CD14-positive monocyte (primary cell): ENCODE results near the gene RCAN2. TPM values are rescaled to one million over a fixed set of nuclear protein-coding genes. Genes with fewer than 3 reads are reported as not detected.

ENCODE experiments used
- DNase-seq, 3 donors: peaks; one replicate each; pipeline ENCODE4 v3.0.0-alpha.2; 2011 to 2022
- H2AFZ ChIP-seq: 2 replicates; pipeline ENCODE4 v1.6.0; 2012; ENCODE audit warnings: mild to moderate bottlenecking, low read depth, low read length, inconsistent platforms; ENCODE audit not compliant: insufficient read depth, poor library complexity, severe bottlenecking
- H3K27ac ChIP-seq, 2 donors: 1 replicate in 1 of 2; 2 replicates in 1 of 2; pipeline ENCODE4 v1.5.1; 2012 to 2013; ENCODE audit warnings: low read length in 2 of 2, control low read depth in 1 of 2, inconsistent platforms in 1 of 2, low read depth in 1 of 2, mild to moderate bottlenecking in 1 of 2
- H3K27me3 ChIP-seq, 2 donors: one replicate each; pipeline versions ENCODE4 v1.6.0 to v1.6.1; 2011 to 2013; ENCODE audit warnings: low read length in 2 of 2; ENCODE audit not compliant: control insufficient read depth in 2 of 2, insufficient read depth in 2 of 2
- H3K36me3 ChIP-seq, 2 donors: replicated peaks in 1 of 2; 1 replicate in 1 of 2; 2 replicates in 1 of 2; pipeline versions ENCODE4 v1.5.1 to v1.6.1; 2012 to 2013; ENCODE audit warnings: low read length in 2 of 2, control low read depth in 1 of 2, inconsistent platforms in 1 of 2, mild to moderate bottlenecking in 1 of 2; ENCODE audit not compliant: insufficient read depth in 2 of 2, control insufficient read depth in 1 of 2
- H3K4me1 ChIP-seq, 2 donors: 1 replicate in 1 of 2; 2 replicates in 1 of 2; pipeline versions ENCODE4 v1.5.1 to v1.6.1; 2012 to 2013; ENCODE audit warnings: low read length in 2 of 2, control low read depth in 1 of 2, inconsistent platforms in 1 of 2, mild to moderate bottlenecking in 1 of 2, moderate library complexity in 1 of 2; ENCODE audit not compliant: insufficient read depth in 2 of 2, control insufficient read depth in 1 of 2
- H3K4me2 ChIP-seq: replicated peaks from 2 replicates; pipeline ENCODE3; 2012; ENCODE audit warnings: low read length, moderate library complexity, mild to moderate bottlenecking; ENCODE audit not compliant: poor library complexity, severe bottlenecking; ENCODE audit errors: extremely low read depth
- H3K4me3 ChIP-seq, 3 experiments: fragments of 200-600 bp in 1 of 3; sonication (generic) in 1 of 3; replicated peaks in 1 of 3; 1 replicate in 2 of 3; 2 replicates in 1 of 3; pipeline ENCODE4 v1.5.1; 2011 to 2013; ENCODE audit warnings: low read length in 3 of 3, mild to moderate bottlenecking in 3 of 3, control low read depth in 2 of 3, low read depth in 2 of 3, inconsistent platforms in 1 of 3, moderate library complexity in 1 of 3
- H3K79me2 ChIP-seq: 2 replicates; pipeline ENCODE4 v1.6.0; 2012; ENCODE audit warnings: mild to moderate bottlenecking, control low read depth, inconsistent platforms, low read length, moderate library complexity; ENCODE audit not compliant: insufficient read depth
- H3K9ac ChIP-seq: 2 replicates; pipeline ENCODE4 v1.6.0; 2017; ENCODE audit warnings: low read length, mild to moderate bottlenecking; ENCODE audit not compliant: insufficient read depth, poor library complexity, severe bottlenecking
- H3K9me3 ChIP-seq, 2 donors: replicated peaks in 1 of 2; 1 replicate in 1 of 2; 2 replicates in 1 of 2; pipeline versions ENCODE4 v1.5.1 to v1.6.1; 2012 to 2013; ENCODE audit warnings: low read length in 2 of 2, control low read depth in 1 of 2; ENCODE audit not compliant: control insufficient read depth in 1 of 2, insufficient read depth in 1 of 2
- H4K20me1 ChIP-seq: 2 replicates; pipeline ENCODE4 v1.6.0; 2012; ENCODE audit warnings: mild to moderate bottlenecking, low read length, control low read depth, moderate library complexity; ENCODE audit not compliant: insufficient read depth
- H3K27ac Mint-ChIP-seq, 7 donors: one replicate each; pipeline ENCODE4 v1.8.0; 2020; ENCODE audit warnings: mild to moderate bottlenecking in 7 of 7, mixed read lengths in 7 of 7, moderate library complexity in 6 of 7, inconsistent platforms in 2 of 7
- H3K27me3 Mint-ChIP-seq, 3 donors: one replicate each; pipeline ENCODE4 v1.8.0; 2021 to 2022; ENCODE audit warnings: low read depth in 3 of 3, mild to moderate bottlenecking in 3 of 3, mixed read lengths in 3 of 3, moderate library complexity in 3 of 3, inconsistent platforms in 1 of 3
- H3K36me3 Mint-ChIP-seq, 2 donors: one replicate each; pipeline ENCODE4 v1.8.0; 2020; ENCODE audit warnings: mixed read lengths in 2 of 2, inconsistent platforms in 1 of 2, mild to moderate bottlenecking in 1 of 2
- H3K4me1 Mint-ChIP-seq: one replicate; pipeline ENCODE4 v1.8.0; 2020; ENCODE audit warnings: mild to moderate bottlenecking, mixed read lengths
- H3K4me3 Mint-ChIP-seq, 2 donors: one replicate each; pipeline ENCODE4 v1.8.0; 2020; ENCODE audit warnings: mild to moderate bottlenecking in 2 of 2, mixed read lengths in 2 of 2, moderate library complexity in 1 of 2
- H3K9me3 Mint-ChIP-seq, 7 donors: one replicate each; pipeline ENCODE4 v1.8.0; 2020 to 2022; ENCODE audit warnings: mixed read lengths in 7 of 7, mild to moderate bottlenecking in 6 of 7, moderate library complexity in 6 of 7, inconsistent platforms in 2 of 7
- WGBS: methylation state at CpG from one replicate; pipeline ENCODE4 v1.1.5; 2013; ENCODE audit warnings: missing lambda C conversion rate; ENCODE audit not compliant: insufficient coverage; 5-methylcytosine and 5-hydroxymethylcytosine counted together
- intact Hi-C, 2 donors: fragments of 100-400 bp; cut with micrococcal nuclease; formaldehyde crosslinking; loops; one replicate each; pipeline versions ENCODE4 v1.15.0 to v1.15.1; 2023
- polyA plus RNA-seq, 3 donors: library from polyadenylated mRNA; depleted of rRNA in 1 of 3; unstranded in 2 of 3; stranded (reverse) in 1 of 3; fragments of 300-500 nt in 2 of 3; fragments of >200 nt in 1 of 3; fragmentation: Illumina TruSeq in 2 of 3; gene quantifications; 1 replicate in 2 of 3; 2 replicates in 1 of 3; pipeline ENCODE4 v1.2.3, GENCODE V29; 2012 to 2021
- TF ChIP-seq, protein P1 (sequence below): fragments of 200-600 bp; IDR thresholded peaks from one replicate; pipeline ENCODE4 v1.8.0; 2022; ENCODE audit warnings: antibody characterized with exemption, mild to moderate bottlenecking

RCAN2 gene
- polyA plus RNA-seq, 3 donors: not detected

DNA sequence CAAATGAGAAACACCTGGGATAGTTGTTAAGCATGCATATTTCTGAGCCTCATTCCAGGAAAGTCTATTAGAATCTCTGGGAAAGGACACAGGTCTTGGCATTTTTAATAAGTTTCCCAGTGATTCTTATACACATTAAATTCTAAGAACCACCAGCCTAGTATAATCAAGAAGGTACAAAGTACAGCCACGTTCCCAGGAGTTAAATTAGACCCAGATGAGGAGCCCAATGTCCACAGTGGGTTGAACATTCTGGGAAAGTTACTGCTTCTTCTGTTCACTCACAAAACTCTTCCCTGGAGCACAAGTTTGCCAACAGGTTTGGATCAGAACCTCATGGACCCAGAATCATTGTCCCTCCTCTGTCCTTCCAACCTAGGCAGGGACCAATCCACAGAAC, 90.4 kb downstream of the RCAN2 start:
- H4K20me1 ChIP-seq: no peaks in the 10 kb centered on the region
- H3K4me1 ChIP-seq: no peaks in the 10 kb centered on the region
- no peak for DNase-seq
- 100% methylated on average over 1 of the region's 1 CpG for WGBS
- TF ChIP-seq, protein P1, sequence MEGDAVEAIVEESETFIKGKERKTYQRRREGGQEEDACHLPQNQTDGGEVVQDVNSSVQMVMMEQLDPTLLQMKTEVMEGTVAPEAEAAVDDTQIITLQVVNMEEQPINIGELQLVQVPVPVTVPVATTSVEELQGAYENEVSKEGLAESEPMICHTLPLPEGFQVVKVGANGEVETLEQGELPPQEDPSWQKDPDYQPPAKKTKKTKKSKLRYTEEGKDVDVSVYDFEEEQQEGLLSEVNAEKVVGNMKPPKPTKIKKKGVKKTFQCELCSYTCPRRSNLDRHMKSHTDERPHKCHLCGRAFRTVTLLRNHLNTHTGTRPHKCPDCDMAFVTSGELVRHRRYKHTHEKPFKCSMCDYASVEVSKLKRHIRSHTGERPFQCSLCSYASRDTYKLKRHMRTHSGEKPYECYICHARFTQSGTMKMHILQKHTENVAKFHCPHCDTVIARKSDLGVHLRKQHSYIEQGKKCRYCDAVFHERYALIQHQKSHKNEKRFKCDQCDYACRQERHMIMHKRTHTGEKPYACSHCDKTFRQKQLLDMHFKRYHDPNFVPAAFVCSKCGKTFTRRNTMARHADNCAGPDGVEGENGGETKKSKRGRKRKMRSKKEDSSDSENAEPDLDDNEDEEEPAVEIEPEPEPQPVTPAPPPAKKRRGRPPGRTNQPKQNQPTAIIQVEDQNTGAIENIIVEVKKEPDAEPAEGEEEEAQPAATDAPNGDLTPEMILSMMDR: no peak
- H3K9me3 Mint-ChIP-seq: peaks cover 0 to 3% (median 0%) of the 10 kb centered on the region in 7 donors
- no peaks in the 10 kb centered on the region for H3K9me3 ChIP-seq
- no peaks in the 10 kb centered on the region for H3K36me3 Mint-ChIP-seq
- no peak overlapping the region for H3K27ac ChIP-seq
- H3K79me2 ChIP-seq: no peaks in the 10 kb centered on the region
- no peak overlapping the region for H3K4me3 Mint-ChIP-seq
- H3K27ac Mint-ChIP-seq: no peak overlapping the region
- H3K36me3 ChIP-seq: no peaks in the 10 kb centered on the region
- no peaks in the 10 kb centered on the region for H3K27me3 ChIP-seq
- no peak overlapping the region for H3K4me3 ChIP-seq
- no peak overlapping the region for H3K9ac ChIP-seq
- intact Hi-C loops: no loop called here
- H3K4me2 ChIP-seq: no peak overlapping the region
- no peaks in the 10 kb centered on the region for H3K4me1 Mint-ChIP-seq
- H3K27me3 Mint-ChIP-seq: peaks cover 0 to 4% (median 0%) of the 10 kb centered on the region in 3 donors
- H2AFZ ChIP-seq: no peak overlapping the region

DNA sequence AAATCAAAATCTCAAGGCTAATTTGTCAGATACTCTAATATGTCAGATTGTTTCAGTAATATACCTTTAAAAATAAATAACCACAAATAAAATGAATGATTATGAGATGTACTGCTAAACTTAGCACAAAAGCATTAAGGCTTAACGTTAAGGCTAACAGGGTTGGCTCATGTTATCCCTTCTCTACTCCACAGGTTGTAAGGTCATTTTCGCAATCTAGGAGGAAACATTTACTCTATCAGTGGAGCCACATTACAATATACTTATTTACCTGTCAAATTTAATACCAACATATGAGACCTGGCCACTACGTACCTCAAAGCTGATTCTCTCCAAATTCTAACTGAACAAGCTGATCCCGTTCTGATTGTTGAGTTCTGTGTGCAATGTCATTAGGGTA, 95.7 kb downstream of the RCAN2 start:
- Histone ChIP-seq H2AFZ (no peak overlapping the region), H3K27ac (no peak overlapping the region), H3K4me2 (no peak overlapping the region), H3K4me3 (no peak overlapping the region), H3K4me1 (no peaks in the 10 kb centered on the region), H3K9me3 (no peaks in the 10 kb centered on the region), H3K9ac (no peak overlapping the region), H3K79me2 (no peaks in the 10 kb centered on the region), H3K36me3 (no peaks in the 10 kb centered on the region), H3K27me3 (no peaks in the 10 kb centered on the region), H4K20me1 (no peaks in the 10 kb centered on the region)
- Mint-ChIP-seq H3K4me3 (no peak overlapping the region), H3K27ac (no peak overlapping the region), H3K4me1 (no peaks in the 10 kb centered on the region), H3K9me3 (peaks cover 0 to 2% (median 0%) of the 10 kb centered on the region in 7 donors), H3K27me3 (peaks cover 0 to 2% (median 0%) of the 10 kb centered on the region in 3 donors), H3K36me3 (no peaks in the 10 kb centered on the region)
- no peak for DNase-seq
- intact Hi-C loops: no loop called here
- TF ChIP-seq, protein P1: no peak
- WGBS: 83% methylated on average over 1 of the region's 4 CpGs
